HL-60 (cell line): ENCODE data around the gene GTF2IRD1.
"Not testable (repeated sequence)": the region's sequence is repeated elsewhere in the genome, so short reads cannot be mapped to it uniquely, and the experiment has no call there.

ENCODE experiments used
- DNase-seq, 2 experiments: peaks; one replicate each; pipeline ENCODE4 v3.0.0-alpha.2; 2010 to 2020; ENCODE audit warnings: low read depth in 1 of 2, low spot score in 1 of 2
- H3K27ac ChIP-seq: fragments of 250-450 bp; sonication (Bioruptor Pico); replicated peaks from 2 replicates; pipeline ENCODE4 v1.5.1; 2020; ENCODE audit warnings: mild to moderate bottlenecking, moderate library complexity
- H3K27me3 ChIP-seq: fragments of 250-450 bp; sonication (Bioruptor Pico); 2 replicates; pipeline ENCODE4 v1.5.1; 2021; ENCODE audit warnings: mild to moderate bottlenecking, moderate library complexity; ENCODE audit not compliant: insufficient read depth, poor library complexity, severe bottlenecking
- H3K4me3 ChIP-seq: replicated peaks from 2 replicates; pipeline ENCODE4 v1.5.1; 2011; ENCODE audit warnings: mild to moderate bottlenecking, control low read depth, low read length; ENCODE audit not compliant: insufficient read depth
- CTCF ChIP-seq: IDR thresholded peaks from one replicate; pipeline ENCODE4 v1.5.1; 2011; ENCODE audit warnings: low read length, control low read depth, inconsistent platforms; ENCODE audit not compliant: insufficient read depth
- GABPA ChIP-seq: IDR thresholded peaks from 2 replicates; pipeline ENCODE4 v1.6.1; 2012; ENCODE audit warnings: low read depth
- POLR2AphosphoS5 ChIP-seq: IDR thresholded peaks from 2 replicates; pipeline ENCODE4 v1.6.1; 2012; ENCODE audit warnings: low read depth
- REST ChIP-seq: IDR thresholded peaks from 2 replicates; pipeline ENCODE4 v1.6.1; 2012; ENCODE audit warnings: low read depth; ENCODE audit not compliant: insufficient replicate concordance
- SPI1 ChIP-seq: IDR thresholded peaks from 2 replicates; pipeline ENCODE4 v1.6.1; 2012; ENCODE audit warnings: low read depth, mild to moderate bottlenecking, borderline replicate concordance

GTF2IRD1 gene

GRCh38 chr7:74535951-74536356, 82.2 kb downstream of the GTF2IRD1 start:
- TF ChIP-seq CTCF (no peak), GABPA (no peak), SPI1 (no peak), REST (no peak), POLR2AphosphoS5 (no peak)
- H3K27me3 ChIP-seq = no peaks in the 10 kb centered on the region
- no peak overlapping the region for H3K27ac ChIP-seq
- no peak for DNase-seq
- no peak overlapping the region for H3K4me3 ChIP-seq

GRCh38 chr7:74541937-74542336, 88.2 kb downstream of the GTF2IRD1 start:
- not testable (repeated sequence) for H3K27ac ChIP-seq, DNase-seq, H3K27me3 ChIP-seq, H3K4me3 ChIP-seq

GRCh38 chr7:74542558-74543117, 88.9 kb downstream of the GTF2IRD1 start:
- no peaks in the 10 kb centered on the region for H3K27me3 ChIP-seq
- no peak for DNase-seq
- TF ChIP-seq POLR2AphosphoS5 (no peak), CTCF (no peak), REST (no peak), SPI1 (no peak), GABPA (no peak)
- H3K27ac ChIP-seq = no peak overlapping the region
- H3K4me3 ChIP-seq = no peak overlapping the region

GRCh38 chr7:74544706-74545469, 91.2 kb downstream of the GTF2IRD1 start:
- peak; percentile 61 to 82 for DNase-seq
- H3K27me3 ChIP-seq = no peaks in the 10 kb centered on the region
- no peak overlapping the region for H3K27ac ChIP-seq
- peak; percentile 92 for TF ChIP-seq SPI1
- no peak for TF ChIP-seq REST
- no peak for TF ChIP-seq GABPA
- no peak for TF ChIP-seq POLR2AphosphoS5
- peak; percentile 90 for TF ChIP-seq CTCF
- H3K4me3 ChIP-seq = no peak overlapping the region
